Right ventricle myocardium inferior (tissue), 1 donor: ENCODE results near the gene SDF4. TPM values are rescaled to one million over a fixed set of nuclear protein-coding genes. Genes with fewer than 3 reads are reported as not detected.

Source experiments
- ATAC-seq: fragments of 200-7000 bp; cut with Tn5 transposase; one replicate; pipeline ENCODE4 v1.9.1; 2020; ENCODE audit warnings: mild to moderate bottlenecking, moderate library complexity
- DNase-seq: peaks from one replicate; pipeline ENCODE4 v3.0.0; 2021; ENCODE audit errors: missing footprints
- intact Hi-C: fragments of 100-400 bp; cut with DNase I; formaldehyde crosslinking; loops from one replicate; pipeline ENCODE4 v1.11.0; 2022
- total RNA-seq: library from RNA; stranded (reverse); fragmentation: NEBNext Ultra II Directional; extraction: Animal tissue kit (Norgen Biotek cat#: 25700); gene quantifications from one replicate; pipeline ENCODE4 v1.2.1, GENCODE V29; 2021
- donor health status: DM: no; HTN: yes; CAD: no; lungs with severe emphysema.

The SDF4 gene
- total RNA-seq, 1 donor from 2014 or later, result 125 TPM

DNA sequence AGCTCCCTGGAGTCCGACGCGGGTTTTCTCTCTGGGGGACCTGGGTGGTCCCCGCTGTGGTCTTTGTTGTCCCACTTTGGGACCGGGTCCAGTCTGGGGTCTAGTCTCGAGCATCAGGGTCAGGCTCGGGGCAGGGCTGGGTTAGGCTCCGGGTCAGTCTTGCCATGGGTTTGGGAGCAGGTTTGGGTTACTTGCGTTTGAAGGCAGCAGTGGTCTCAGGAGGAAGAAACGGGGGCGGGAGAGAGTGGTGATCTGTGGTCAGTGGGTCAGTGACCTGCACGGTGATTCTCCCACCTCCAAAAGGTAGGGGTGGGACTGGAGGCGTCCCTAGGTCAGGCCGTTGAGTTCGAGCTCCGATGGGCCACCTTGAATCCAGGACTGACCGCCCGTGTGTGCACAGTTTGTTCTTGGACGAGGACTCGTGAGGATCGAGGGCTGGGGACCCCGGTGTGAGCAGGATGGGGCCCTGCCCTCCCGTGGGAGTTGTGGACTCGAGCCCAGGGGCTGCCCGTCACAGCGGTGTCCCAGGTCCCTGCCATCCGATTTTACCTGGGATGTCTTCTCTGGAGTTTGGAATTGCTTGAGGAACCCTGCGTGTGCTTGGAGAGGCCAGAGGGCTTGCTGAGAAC lies 2.5 kb upstream of the SDF4 start:
- intact Hi-C loops, result loop anchor here (5.0 kb wide), 1 partner anchor 112 kb away; no protein-coding TSS in a partner anchor
- no peak for ATAC-seq

DNA sequence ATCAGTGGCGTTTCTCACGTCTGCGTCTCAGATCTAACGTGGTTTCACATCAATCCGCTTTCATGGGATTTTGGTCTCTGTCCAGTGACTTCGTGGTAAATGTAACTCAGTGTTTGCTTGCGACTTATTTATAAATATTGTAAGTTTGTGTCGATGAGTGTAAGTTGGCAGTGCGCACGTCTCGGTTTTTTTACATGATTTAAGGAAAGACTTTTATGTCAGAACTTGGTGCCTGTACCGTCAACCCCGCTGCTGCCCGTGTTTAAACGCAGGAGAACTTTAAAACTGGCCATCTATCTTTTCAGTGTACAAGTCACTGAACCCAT lies 1.7 kb upstream of the SDF4 start:
- ATAC-seq (no peak), DNase-seq (no peak)
- intact Hi-C loops, result loop anchor here (2.0 to 5.0 kb wide), 2 partner anchors 39 to 111 kb away; partner anchors contain the start of gene UBE2J2

More for the DNA sequence above, 2.5 kb upstream of the SDF4 start:
- DNase-seq, result no peak

DNA sequence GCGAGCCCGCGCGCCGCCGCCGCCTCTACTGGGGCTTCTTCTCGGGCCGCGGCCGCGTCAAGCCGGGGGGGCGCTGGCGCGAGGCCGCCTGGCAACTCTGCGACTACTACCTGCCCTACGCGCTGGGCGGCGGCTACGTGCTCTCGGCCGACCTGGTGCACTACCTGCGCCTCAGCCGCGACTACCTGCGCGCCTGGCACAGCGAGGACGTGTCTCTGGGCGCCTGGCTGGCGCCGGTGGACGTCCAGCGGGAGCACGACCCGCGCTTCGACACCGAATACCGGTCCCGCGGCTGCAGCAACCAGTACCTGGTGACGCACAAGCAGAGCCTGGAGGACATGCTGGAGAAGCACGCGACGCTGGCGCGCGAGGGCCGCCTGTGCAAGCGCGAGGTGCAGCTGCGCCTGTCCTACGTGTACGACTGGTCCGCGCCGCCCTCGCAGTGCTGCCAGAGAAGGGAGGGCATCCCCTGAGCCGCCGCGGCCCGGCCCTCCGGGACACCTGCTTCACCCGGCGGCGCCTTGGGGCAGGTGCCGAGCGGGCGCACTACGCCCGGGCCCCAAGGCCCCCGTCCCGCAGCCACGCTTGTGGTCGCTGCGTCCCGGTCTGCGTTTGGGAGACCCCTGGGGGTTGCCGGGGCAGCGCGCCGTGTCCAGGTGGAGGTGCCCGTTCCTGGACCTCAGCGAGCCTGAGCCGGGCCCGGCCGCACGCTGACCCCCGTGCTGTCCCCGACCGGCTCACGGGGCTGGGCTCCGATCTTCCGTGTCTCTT lies 1.2 kb upstream of the SDF4 start:
- DNase-seq (no peak), ATAC-seq (no peak)
- intact Hi-C loops, result loop anchor here (2.0 to 5.0 kb wide), 2 partner anchors 40 to 111 kb away; partner anchors contain the start of gene UBE2J2

DNA sequence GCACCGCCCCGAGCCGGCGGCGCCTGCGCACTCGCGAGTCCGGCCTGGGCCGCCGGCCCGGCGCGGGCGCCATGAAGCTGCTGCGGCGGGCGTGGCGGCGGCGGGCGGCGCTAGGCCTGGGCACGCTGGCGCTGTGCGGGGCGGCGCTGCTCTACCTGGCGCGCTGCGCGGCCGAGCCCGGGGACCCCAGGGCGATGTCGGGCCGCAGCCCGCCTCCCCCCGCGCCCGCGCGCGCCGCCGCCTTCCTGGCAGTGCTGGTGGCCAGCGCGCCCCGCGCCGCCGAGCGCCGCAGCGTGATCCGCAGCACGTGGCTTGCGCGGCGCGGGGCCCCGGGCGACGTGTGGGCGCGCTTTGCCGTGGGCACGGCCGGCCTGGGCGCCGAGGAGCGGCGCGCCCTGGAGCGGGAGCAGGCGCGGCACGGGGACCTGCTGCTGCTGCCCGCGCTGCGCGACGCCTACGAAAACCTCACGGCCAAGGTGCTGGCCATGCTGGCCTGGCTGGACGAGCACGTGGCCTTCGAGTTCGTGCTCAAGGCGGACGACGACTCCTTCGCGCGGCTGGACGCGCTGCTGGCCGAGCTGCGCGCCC lies 501 bp upstream of the SDF4 start, which contains the start of gene B3GALT6:
TSS of gene B3GALT6 (plus strand) at position 30 of the 588 bp plus-strand sequence. CDS start at position 72, 42 bp downstream.
- DNase-seq (no peak), ATAC-seq (no peak)
- intact Hi-C loops, result loop anchor here (2.0 to 5.0 kb wide), 2 partner anchors 40 to 110 kb away; partner anchors contain the start of gene UBE2J2

DNA sequence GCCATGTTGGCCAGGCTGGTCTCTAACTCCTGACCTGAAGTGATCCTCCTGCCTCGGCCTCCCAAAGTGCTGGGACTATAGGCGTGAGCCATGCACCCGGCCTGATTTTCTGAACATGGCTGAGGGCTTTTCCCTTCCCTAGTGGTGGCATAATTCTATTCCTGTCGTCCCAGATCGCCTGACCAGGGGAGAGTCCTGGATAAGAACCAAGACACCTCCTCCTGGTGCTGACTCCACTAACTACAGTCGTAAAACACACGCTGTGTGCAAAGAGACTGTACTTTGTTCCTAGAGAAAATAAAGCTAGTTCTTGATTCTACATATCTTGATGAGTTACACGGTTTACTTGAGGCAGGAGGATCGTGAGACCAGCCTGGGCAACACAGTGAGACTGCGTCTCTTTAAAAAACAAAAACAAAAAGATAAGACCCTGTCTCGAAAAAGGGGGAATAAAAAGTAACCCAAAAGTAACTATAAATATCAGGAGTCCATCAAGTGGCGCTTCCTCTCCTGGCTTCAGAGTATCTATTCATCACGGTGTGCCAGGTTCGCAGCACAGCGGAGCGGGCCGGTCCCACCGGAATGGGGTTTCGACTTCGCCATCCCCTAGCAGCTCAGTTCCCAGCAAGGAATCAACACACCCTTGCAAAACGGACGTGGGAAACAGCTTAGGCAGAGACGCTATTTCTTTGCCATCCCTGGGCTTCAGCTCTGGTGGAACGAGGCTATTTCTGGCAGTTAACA lies 973 bp downstream of the SDF4 start:
- DNase-seq, result no peak
- ATAC-seq, result no peak
- intact Hi-C loops, result loop anchor here (5.0 kb wide), 1 partner anchor 109 kb away; no protein-coding TSS in a partner anchor

DNA sequence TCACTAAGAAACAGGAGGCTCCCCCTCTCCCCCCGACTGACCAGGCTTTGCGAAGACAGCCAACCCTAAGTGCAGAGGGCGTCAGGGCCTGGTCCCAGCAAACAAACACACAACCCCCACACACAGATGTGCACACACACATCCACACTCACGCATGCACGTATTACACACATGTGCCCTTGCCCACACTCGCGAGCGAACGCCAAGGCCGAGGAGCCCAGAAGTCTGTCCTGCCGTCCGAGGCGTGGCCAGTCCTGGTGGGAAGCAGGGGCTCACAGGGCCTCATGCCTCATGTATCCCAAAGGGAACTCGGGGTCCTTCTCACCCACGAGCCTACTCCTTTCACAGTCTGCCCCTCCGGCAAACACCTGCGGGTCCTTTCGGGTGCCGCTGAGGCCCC lies 2.0 kb downstream of the SDF4 start:
- intact Hi-C loops, result loop anchor here (5.0 kb wide), 1 partner anchor 107 kb away; no protein-coding TSS in a partner anchor
- ATAC-seq, result no peak

DNA sequence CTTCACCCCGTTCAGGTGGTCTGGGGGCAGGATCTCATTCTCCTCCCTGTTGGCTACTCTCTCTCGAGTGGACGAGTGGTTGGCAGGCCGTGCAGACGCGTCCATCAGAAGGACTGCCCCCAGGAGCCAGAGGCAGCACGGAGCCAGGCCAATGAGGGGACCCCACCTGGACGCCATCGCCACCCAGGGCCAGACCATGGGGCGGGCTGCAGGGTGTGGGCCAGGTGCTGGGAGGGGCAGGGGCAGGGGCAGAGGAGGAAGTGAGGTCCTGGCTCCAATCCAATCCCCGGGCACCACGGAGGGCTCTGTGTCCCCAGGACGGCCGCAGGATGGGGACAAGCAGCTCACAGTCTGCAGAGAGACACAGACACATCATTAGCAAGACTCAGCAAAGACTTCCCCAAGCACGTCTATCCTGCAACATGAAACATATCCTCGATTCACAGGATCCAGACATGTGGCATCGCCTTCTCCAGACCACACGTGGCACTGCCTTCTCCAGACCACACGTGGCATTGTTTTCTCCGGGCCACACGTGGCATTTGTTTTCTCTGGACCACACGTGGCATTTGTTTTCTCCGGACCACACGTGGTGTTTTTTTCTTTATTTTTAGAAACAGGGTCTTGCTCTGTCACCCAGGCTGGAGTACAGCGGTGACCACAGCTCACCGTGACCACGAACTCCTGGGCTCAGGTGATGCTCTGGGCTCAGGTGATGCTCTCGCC lies 3.0 kb downstream of the SDF4 start:
- DNase-seq (no peak), ATAC-seq (no peak)
- intact Hi-C loops, result no loop called here

More for the DNA sequence above, 2.0 kb downstream of the SDF4 start:
- DNase-seq, result no peak

DNA sequence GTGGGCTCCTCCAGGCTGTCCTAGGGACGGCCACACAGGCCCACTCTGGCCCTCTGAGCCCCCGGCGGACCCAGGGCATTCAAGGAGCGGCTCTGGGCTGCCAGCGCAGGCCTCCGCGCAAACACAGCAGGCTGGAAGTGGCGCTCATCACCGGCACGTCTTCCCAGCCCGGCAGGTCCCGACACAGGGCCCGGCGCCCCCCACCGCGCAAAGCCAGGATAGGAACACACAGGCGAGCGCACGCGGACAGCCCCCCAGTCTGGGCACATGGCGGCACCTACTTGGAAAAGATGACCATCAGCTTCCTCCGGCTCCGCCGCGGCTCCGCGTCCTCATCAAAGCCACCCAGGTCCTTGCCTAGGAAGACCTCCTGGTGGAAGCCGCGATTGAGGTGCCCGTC lies 3.6 kb downstream of the SDF4 start:
- ATAC-seq (no peak), DNase-seq (no peak)
- intact Hi-C loops, result no loop called here

DNA sequence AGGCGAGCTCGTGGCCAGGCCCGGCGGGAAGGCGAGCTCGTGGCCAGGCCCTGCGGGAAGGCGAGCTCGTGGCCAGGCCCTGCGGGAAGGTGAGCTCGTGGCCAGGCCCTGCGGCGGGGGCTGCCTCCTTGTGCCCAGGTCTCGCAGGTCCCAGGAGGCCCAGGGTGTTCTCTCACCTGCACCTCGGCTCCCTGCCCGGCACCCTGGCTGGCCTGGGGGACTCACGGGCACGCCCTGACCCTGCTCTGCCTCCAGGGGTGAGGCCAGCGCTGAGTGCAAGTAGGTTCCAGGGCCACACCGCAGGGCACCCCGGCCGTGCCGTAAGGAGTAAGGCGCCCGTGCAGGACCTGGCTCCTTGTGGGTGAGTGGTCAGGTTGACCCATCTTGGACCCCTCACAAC lies 4.4 kb downstream of the SDF4 start:
- ATAC-seq (no peak), DNase-seq (no peak)
- intact Hi-C loops, result no loop called here

DNA sequence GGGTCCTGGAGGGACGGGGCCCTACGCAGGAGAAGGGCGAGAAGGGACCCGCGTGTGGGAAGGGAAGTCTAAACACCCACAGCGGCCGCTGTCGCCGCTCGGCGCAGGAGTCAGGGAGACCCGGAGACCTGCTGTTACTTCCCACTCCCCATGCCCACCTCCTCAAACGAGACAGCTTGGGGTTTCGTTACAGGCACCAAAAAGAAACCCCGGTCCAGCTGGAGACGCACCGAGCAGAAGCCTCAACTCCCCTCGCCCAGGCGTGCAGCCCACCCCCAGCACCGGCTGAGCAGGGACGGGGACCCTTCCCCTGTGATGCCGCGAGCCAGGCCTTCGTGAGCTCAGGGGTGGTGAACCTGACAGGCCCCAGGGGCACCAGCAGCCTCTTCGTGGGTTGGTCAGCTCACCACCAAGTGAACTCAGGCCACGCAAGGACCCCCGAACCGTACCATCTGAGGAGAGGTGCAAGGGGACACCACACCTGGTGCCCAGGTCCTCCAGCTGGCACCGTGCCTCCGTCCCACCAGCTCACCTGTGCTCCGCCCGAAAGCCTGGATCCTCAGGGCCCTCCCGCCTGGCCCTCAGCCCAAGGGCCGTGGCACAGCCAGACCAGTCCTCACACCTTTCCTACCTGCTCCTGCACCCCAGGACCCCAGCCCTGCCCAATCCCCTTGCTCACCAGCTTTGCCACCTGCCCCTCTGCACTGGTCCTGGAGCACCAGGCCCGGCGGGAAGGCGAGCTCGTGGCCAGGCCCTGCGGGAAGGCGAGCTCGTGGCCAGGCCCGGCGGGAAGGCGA lies 5.0 kb downstream of the SDF4 start:
- intact Hi-C loops, result no loop called here
- no peak for ATAC-seq

DNA sequence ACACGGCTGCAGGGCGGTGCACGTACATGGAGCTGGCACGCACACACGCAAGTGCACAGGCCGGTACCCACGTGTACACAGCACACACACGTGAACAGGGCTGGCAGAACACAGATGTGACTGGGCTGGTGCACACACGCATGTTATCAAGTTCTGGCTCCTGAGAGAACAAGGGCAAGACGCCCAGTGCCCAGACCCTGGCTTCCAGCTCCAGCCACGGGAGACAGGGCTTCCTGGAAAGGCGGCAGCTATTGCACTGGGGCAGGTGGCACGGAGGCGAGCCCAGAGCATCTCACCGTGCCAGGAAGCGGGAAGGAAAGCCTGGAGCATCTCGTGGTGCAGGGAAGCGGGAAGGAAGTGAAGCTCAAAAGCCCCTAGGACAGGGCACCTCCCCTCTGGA lies 5.9 kb downstream of the SDF4 start:
- intact Hi-C loops, result no loop called here
- no peak for ATAC-seq
- DNase-seq, result no peak

More for the DNA sequence above, 5.0 kb downstream of the SDF4 start:
- no peak for DNase-seq

DNA sequence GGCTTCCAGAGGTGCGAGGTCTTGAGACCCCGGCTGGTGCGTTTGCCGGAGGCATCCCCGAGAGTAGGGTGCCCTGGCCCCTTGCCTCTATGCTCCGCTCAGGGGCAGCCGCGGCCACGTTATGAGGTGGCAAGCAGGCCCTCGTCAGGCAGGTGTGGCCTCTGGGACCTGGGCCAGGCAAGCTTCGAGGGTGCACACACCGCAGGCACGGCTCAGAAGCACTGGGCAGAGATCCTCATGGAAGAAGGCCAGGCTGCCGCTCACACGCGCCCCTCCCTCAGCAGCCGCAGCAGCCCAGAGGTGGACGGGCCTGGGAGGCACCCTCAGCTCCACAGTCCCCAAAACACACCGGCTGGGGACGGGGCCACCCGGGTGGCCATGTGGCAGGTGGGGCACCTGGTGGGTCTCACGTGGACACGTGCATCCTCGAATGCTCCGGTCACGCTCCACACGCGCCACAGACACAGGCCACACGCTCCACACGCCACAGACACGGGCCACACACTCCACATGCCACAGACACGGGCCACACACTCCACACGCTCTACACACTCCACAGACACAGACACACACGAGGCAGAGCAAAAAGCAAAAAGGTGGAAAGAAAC lies 6.5 kb downstream of the SDF4 start:
- DNase-seq (no peak), ATAC-seq (no peak)
- intact Hi-C loops, result no loop called here

DNA sequence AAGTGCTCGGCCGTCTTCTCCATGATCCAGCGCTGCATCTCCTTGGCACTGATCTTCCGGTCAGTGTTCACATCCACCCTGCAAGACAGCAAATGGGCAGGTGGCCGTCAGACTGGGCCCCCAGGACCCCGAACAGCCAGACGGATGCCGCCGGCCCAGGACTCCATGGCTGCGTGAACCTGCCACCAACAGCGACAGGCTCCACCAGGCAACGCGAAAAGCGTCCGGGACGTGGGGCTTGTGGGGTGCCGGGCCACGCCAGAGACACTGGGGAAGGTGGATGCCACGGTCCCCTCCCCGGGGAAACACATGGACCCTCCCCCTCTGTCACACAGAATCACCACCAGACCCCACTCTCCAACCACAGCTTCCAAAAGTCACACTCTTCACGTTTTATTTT lies 7.9 kb downstream of the SDF4 start:
- ATAC-seq, result no peak
- intact Hi-C loops, result no loop called here

DNA sequence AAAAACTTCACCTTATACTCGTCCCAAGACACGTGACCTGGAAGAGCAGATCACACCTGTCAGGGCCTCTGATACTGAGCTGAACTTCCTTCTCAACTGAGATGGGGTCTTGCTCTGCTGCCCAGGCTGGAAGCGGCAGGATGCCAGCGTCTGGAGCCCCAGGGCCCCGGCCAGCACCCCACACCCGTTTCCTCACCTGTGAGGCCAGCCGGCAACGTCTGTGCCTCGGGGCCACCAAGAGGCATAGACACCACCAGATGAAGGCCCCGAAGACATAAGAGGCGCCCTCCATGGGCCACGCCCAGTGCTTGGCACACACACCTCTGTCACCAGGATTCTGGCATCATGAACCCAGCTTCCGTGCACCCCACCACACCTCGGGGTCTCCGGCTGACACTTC lies 8.5 kb downstream of the SDF4 start:
- ATAC-seq (no peak), DNase-seq (no peak)
- intact Hi-C loops, result no loop called here

More for the DNA sequence above, 7.9 kb downstream of the SDF4 start:
- no peak for DNase-seq

DNA sequence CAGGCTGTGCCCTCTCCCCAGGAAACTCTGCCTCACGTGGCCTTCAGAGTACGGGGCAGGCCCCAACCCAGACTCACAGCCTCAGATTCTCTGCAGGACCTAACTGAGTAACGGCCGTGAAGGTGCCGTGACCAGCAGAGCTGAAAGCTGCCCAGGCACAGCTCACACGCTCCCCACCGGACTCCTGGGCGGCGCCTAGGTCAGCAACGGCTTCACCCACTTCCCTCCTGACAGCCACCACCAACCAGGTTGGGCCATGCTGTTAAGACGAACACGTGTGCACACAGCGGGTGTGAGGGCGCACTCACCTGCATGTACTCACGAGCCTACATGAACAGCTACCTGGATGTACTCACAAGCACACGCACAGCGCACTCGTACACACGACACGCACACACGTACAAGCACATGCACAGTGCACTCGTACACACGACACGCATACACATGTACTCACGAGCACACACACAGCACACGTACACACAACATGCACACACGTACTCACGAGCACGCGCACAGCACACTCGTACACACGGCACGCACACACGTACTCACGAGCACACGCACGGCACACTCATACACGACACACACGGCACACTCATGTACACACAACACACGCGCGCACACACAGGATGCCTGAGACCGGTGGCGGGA lies 9.1 kb downstream of the SDF4 start:
- DNase-seq, result no peak
- intact Hi-C loops, result no loop called here
- no peak for ATAC-seq

DNA sequence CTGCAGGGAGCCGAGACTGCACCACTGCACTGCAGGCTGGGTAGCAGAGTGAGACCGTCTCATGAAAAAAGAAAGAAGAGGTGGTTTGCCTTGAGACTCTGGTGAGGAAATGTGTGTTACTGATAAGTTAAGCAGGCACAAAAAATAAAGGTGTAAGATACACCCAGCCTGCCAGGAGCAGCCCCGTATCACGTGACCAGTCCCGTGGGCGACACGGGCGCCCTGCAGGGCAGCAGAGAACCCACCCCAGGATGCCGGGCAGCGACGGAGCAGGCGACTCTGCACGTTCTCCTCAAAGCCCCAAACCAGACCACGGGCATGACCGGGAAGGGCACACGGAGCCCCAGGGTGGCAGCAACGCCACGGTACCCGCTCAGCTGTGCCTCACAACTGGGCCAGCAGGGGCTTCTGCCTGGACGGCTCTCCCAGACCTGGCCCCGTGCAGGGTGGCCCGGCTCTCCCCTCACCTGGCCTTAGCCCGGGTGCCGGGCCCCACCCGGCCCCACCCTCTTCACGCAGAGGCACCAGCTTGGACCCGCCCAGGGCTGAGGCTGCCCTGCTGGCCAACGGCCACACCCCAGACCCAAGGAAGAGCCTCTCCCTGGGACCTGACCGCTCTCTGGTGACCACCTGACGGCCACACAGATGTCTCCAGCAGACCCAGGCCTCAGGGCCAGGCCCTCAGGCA lies 9.8 kb downstream of the SDF4 start:
- no peak for DNase-seq
- intact Hi-C loops, result no loop called here
- no peak for ATAC-seq
